Breast epithelium (tissue), 3 donors: Measurements from ENCODE around the gene FBXO15.

Source experiments
- POLR2A ChIP-seq: fragments of 450-650 bp; IDR thresholded peaks from one replicate; pipeline ENCODE4 v1.6.1; 2016; ENCODE audit warnings: antibody characterized with exemption, mild to moderate bottlenecking, moderate library complexity
- POLR2AphosphoS5 ChIP-seq, 3 donors: sonication (generic); formaldehyde crosslinking; IDR thresholded peaks; one replicate each; pipeline ENCODE4 v1.6.1; 2017; ENCODE audit warnings: antibody characterized with exemption in 3 of 3
- TF ChIP-seq, protein P1 (sequence below), 3 donors: fragments of 450-650 bp; IDR thresholded peaks; one replicate each; pipeline ENCODE4 v1.5.1; 2016 to 2017; ENCODE audit warnings: antibody characterized with exemption in 3 of 3, mild to moderate bottlenecking in 3 of 3, moderate library complexity in 3 of 3

DNA sequence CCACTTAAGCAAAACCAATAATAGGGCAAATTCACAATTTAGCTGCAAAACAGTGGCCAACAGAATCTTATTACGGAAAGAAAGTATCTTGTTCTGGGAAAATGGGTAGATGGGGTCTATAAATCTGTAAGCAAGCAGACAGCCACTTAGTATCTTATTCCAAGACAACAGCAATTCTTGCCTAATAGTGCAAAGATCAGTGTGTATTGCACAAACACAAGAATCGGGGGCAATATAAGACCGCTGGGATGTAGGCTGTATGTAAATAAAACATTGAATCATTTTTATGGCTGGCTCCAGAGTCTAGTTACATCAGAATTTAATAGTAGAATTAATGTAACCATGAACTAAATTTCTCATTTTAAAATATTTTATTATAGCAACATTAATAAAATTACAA is 85.6 kb downstream of the FBXO15 start:
- TF ChIP-seq, protein P1, sequence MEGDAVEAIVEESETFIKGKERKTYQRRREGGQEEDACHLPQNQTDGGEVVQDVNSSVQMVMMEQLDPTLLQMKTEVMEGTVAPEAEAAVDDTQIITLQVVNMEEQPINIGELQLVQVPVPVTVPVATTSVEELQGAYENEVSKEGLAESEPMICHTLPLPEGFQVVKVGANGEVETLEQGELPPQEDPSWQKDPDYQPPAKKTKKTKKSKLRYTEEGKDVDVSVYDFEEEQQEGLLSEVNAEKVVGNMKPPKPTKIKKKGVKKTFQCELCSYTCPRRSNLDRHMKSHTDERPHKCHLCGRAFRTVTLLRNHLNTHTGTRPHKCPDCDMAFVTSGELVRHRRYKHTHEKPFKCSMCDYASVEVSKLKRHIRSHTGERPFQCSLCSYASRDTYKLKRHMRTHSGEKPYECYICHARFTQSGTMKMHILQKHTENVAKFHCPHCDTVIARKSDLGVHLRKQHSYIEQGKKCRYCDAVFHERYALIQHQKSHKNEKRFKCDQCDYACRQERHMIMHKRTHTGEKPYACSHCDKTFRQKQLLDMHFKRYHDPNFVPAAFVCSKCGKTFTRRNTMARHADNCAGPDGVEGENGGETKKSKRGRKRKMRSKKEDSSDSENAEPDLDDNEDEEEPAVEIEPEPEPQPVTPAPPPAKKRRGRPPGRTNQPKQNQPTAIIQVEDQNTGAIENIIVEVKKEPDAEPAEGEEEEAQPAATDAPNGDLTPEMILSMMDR (IDR thresholded peaks at IDR 0.05), result no peak
- TF ChIP-seq POLR2AphosphoS5 (IDR thresholded peaks at IDR 0.05), result no peak
- TF ChIP-seq POLR2A, result no peak
